HCT116 (cell line): ENCODE measurements around the gene CFAP97D1. TPM values are rescaled to one million over a fixed set of nuclear protein-coding genes. Genes with fewer than 3 reads are reported as not detected.

ENCODE experiments used
- ATAC-seq: fragments of 200-7000 bp; cut with Tn5 transposase; 2 replicates; pipeline ENCODE4 v1.9.1; 2020; ENCODE audit warnings: mild to moderate bottlenecking, moderate library complexity
- BruUV-seq: library from RNA; stranded (reverse); fragments of 400-500 nt; replicated peaks from 2 replicates; lab custom pipeline; 2021; lab: Mats Ljungman, UMichigan
- CTCF ChIA-PET: fragments of 300-600 bp; sonication (Branson Sonifier 250); formaldehyde crosslinking; loops from one replicate; lab custom pipeline; 2021; ENCODE audit warnings: antibody characterized with exemption; lab: Charles Lee
- POLR2A ChIA-PET: fragments of 300-600, 350-600 bp; sonication (Branson Sonifier 250); formaldehyde crosslinking; loops from one replicate; lab custom pipeline; 2021; ENCODE audit warnings: antibody characterized with exemption; lab: Charles Lee
- RAD21 ChIA-PET, 2 experiments: fragments of 300-600 bp; sonication (Branson Sonifier 250); formaldehyde crosslinking; loops; one replicate each; lab custom pipeline; 2023; ENCODE audit warnings: low total read pairs in 2 of 2; ENCODE audit not compliant: uncharacterized antibody in 2 of 2, unreplicated experiment in 2 of 2, low non-redundant PET in 1 of 2; lab: Charles Lee
- DNase-seq: peaks from one replicate; pipeline ENCODE4 v3.0.0-alpha.2; 2010; ENCODE audit warnings: low read depth, low spot score
- H2AFZ ChIP-seq: fragments of 200-600 bp; shearing (Covaris generic), sonication (generic); 2 replicates; pipeline ENCODE4 v1.6.1; 2017; ENCODE audit warnings: low read depth, mixed run types, mixed read lengths, antibody characterized with exemption, low read length; ENCODE audit not compliant: poor library complexity, severe bottlenecking
- H3K27ac ChIP-seq: 2 replicates; pipeline ENCODE4 v1.5.1; 2012; ENCODE audit warnings: low read depth, low read length
- H3K27me3 ChIP-seq: fragments of 200-600 bp; sonication (generic); 2 replicates; pipeline ENCODE4 v1.6.1; 2016; ENCODE audit warnings: mixed run types, low read length, mixed read lengths; ENCODE audit not compliant: insufficient read depth
- H3K36me3 ChIP-seq, 2 experiments: fragments of 200-500 bp in 1 of 2; fragments of 200-600 bp in 1 of 2; sonication (Bioruptor generic) in 1 of 2; sonication (generic) in 1 of 2; 2 replicates each; pipeline versions ENCODE4 v1.5.1 to v1.6.1; 2014 to 2016; ENCODE audit warnings: low read length in 2 of 2, inconsistent platforms in 1 of 2, mixed read lengths in 1 of 2, mixed run types in 1 of 2; ENCODE audit not compliant: insufficient read depth in 2 of 2, control insufficient read depth in 1 of 2
- H3K4me1 ChIP-seq, 2 experiments: fragments of 200-600 bp in 1 of 2; sonication (generic) in 1 of 2; 2 replicates each; pipeline versions ENCODE4 v1.5.1 to v1.6.1; 2012 to 2017; ENCODE audit warnings: low read length in 2 of 2, inconsistent platforms in 1 of 2, mild to moderate bottlenecking in 1 of 2, mixed read lengths in 1 of 2, mixed run types in 1 of 2, moderate library complexity in 1 of 2; ENCODE audit not compliant: insufficient read depth in 2 of 2, control insufficient read depth in 1 of 2
- H3K4me2 ChIP-seq: fragments of 200-600 bp; sonication (generic); 2 replicates; pipeline ENCODE4 v1.6.1; 2017; ENCODE audit warnings: mixed run types, low read length, mixed read lengths
- H3K4me3 ChIP-seq, 2 experiments: fragments of 200-600 bp in 1 of 2; sonication (generic) in 1 of 2; replicated peaks in 1 of 2; 2 replicates each; pipeline ENCODE4 v1.5.1; 2011 to 2016; ENCODE audit warnings: low read length in 2 of 2, control low read depth in 1 of 2, low read depth in 1 of 2, mild to moderate bottlenecking in 1 of 2, mixed read lengths in 1 of 2, mixed run types in 1 of 2
- H3K79me2 ChIP-seq: fragments of 200-600 bp; sonication (generic); 2 replicates; pipeline ENCODE4 v1.6.1; 2017; ENCODE audit warnings: mild to moderate bottlenecking, mixed run types, low read length, moderate library complexity, mixed read lengths; ENCODE audit not compliant: insufficient read depth
- H3K9ac ChIP-seq: fragments of 200-600 bp; sonication (generic); 2 replicates; pipeline ENCODE4 v1.6.1; 2016; ENCODE audit warnings: low read length, mixed read lengths
- H3K9me2 ChIP-seq: fragments of 200-600 bp; sonication (generic), shearing (Covaris generic); 2 replicates; pipeline ENCODE4 v1.6.1; 2017; ENCODE audit warnings: mixed run types, mild to moderate bottlenecking, moderate library complexity; ENCODE audit not compliant: insufficient read depth
- H3K9me3 ChIP-seq, 2 experiments: fragments of 200-500 bp in 1 of 2; fragments of 200-600 bp in 1 of 2; sonication (Bioruptor generic) in 1 of 2; sonication (generic) in 1 of 2; 2 replicates each; pipeline ENCODE4 v1.6.1; 2014 to 2017; ENCODE audit warnings: low read length in 2 of 2, mixed read lengths in 2 of 2, inconsistent platforms in 1 of 2, low read depth in 1 of 2, mild to moderate bottlenecking in 1 of 2, mixed run types in 1 of 2, moderate library complexity in 1 of 2; ENCODE audit not compliant: control insufficient read depth in 1 of 2, insufficient read depth in 1 of 2
- H4K20me1 ChIP-seq: fragments of 200-600 bp; sonication (generic), shearing (Covaris generic); 2 replicates; pipeline ENCODE4 v1.6.1; 2017; ENCODE audit warnings: mixed run types, mild to moderate bottlenecking, moderate library complexity; ENCODE audit not compliant: insufficient read depth
- ATF3 ChIP-seq: IDR thresholded peaks from 2 replicates; pipeline ENCODE4 v1.6.1; 2012
- CBX3 ChIP-seq: IDR thresholded peaks from 2 replicates; pipeline ENCODE4 v1.6.1; 2012; ENCODE audit warnings: low read depth
- CTCF ChIP-seq, 3 experiments: fragments of 200-600 bp in 1 of 3; sonication (generic) in 1 of 3; IDR thresholded peaks in 2 of 3; conservative IDR thresholded peaks in 1 of 3; 2 replicates each; pipeline ENCODE4 v1.5.1; 2012 to 2017; ENCODE audit warnings: low read depth in 2 of 3, low read length in 2 of 3, antibody characterized with exemption in 1 of 3, borderline replicate concordance in 1 of 3, control low read depth in 1 of 3, mild to moderate bottlenecking in 1 of 3, mixed read lengths in 1 of 3, mixed run types in 1 of 3, moderate library complexity in 1 of 3; ENCODE audit not compliant: insufficient read depth in 1 of 3
- ELF1 ChIP-seq: IDR thresholded peaks from 2 replicates; pipeline ENCODE4 v1.6.1; 2012; ENCODE audit warnings: low read depth, borderline replicate concordance
- EZH2phosphoT487 ChIP-seq: fragments of 200-600 bp; IDR thresholded peaks from 2 replicates; pipeline ENCODE4 v1.6.1; 2018; ENCODE audit warnings: antibody characterized with exemption, borderline replicate concordance
- FOSL1 ChIP-seq: IDR thresholded peaks from 2 replicates; pipeline ENCODE4 v1.6.1; 2012; ENCODE audit warnings: low read depth
- JUND ChIP-seq: IDR thresholded peaks from 2 replicates; pipeline ENCODE4 v1.6.1; 2012
- MAX ChIP-seq: IDR thresholded peaks from 2 replicates; pipeline ENCODE4 v1.6.1; 2012
- POLR2A ChIP-seq: IDR thresholded peaks from 2 replicates; pipeline ENCODE4 v1.7.0; 2011; ENCODE audit warnings: borderline replicate concordance; ENCODE audit not compliant: insufficient read depth, insufficient read length; ENCODE audit errors: extremely low read depth
- POLR2AphosphoS5 ChIP-seq: IDR thresholded peaks from 2 replicates; pipeline ENCODE4 v1.6.1; 2011; ENCODE audit warnings: mild to moderate bottlenecking, low read depth, low read length, moderate library complexity
- RAD21 ChIP-seq: IDR thresholded peaks from 2 replicates; pipeline ENCODE4 v1.6.1; 2012; ENCODE audit warnings: low read depth, mild to moderate bottlenecking
- REST ChIP-seq: IDR thresholded peaks from 2 replicates; pipeline ENCODE4 v1.6.1; 2012; ENCODE audit warnings: low read depth
- SIN3A ChIP-seq: IDR thresholded peaks from 2 replicates; pipeline ENCODE4 v1.6.1; 2012; ENCODE audit warnings: low read depth
- SP1 ChIP-seq: IDR thresholded peaks from 2 replicates; pipeline ENCODE4 v1.6.1; 2012; ENCODE audit warnings: low read depth
- TCF7L2 ChIP-seq: IDR thresholded peaks from 2 replicates; pipeline ENCODE4 v1.7.0; 2011; ENCODE audit warnings: borderline replicate concordance, inconsistent platforms; ENCODE audit not compliant: insufficient read depth, insufficient read length; ENCODE audit errors: extremely low read depth
- YY1 ChIP-seq: IDR thresholded peaks from 2 replicates; pipeline ENCODE4 v1.6.1; 2011; ENCODE audit warnings: low read length, low read depth, moderate library complexity, mild to moderate bottlenecking; ENCODE audit not compliant: insufficient replicate concordance; ENCODE audit errors: extremely low read depth
- ZBTB33 ChIP-seq: IDR thresholded peaks from 2 replicates; pipeline ENCODE4 v1.6.1; 2011; ENCODE audit warnings: mild to moderate bottlenecking, low read length, moderate library complexity; ENCODE audit not compliant: insufficient replicate concordance; ENCODE audit errors: extremely low read depth
- ZFX ChIP-seq: fragments of 450-650 bp; IDR thresholded peaks from 2 replicates; pipeline ENCODE4 v1.6.1; 2017
- intact Hi-C: fragments of 100-400 bp; cut with micrococcal nuclease; formaldehyde crosslinking; loops from 2 replicates; pipeline ENCODE4 v1.10.0; 2022
- total RNA-seq: library from RNA; stranded (reverse); gene quantifications from one replicate; pipeline ENCODE4 v1.2.1, GENCODE V29; 2021; ENCODE audit not compliant: unreplicated experiment

The CFAP97D1 gene
- total RNA-seq, 1 experiment from 2014 or later: 0.15 TPM

GRCh38 chr17:43778337-43779144 lies 1.7 kb upstream of the CFAP97D1 start, which contains the start of gene DUSP3:
Gene DUSP3, minus strand, starts transcription at chr17:43778977. Its CDS starts 53 bp downstream, at chr17:43778924.
- Histone ChIP-seq H3K4me1 (peaks cover 7 to 13% of the 10 kb centered on the region in 2 experiments; a peak in 3 of 4 replicates), H3K27me3 (no peaks in the 10 kb centered on the region), H3K9me3 (no peaks in the 10 kb centered on the region), H3K79me2 (peaks cover 30% of the 10 kb centered on the region), H3K27ac (peak within 1 kb of the TSS; percentile 87), H3K36me3 (peaks cover 5 to 17% of the 10 kb centered on the region in 2 experiments; a peak in 3 of 4 replicates), H2AFZ (peak within 1 kb of the TSS; percentile 71), H3K9ac (peak within 1 kb of the TSS; percentile 97), H3K9me2 (no peaks in the 10 kb centered on the region), H3K4me2 (peak within 1 kb of the TSS; percentile 84), H3K4me3 (peak within 1 kb of the TSS; percentile 78 to 81), H4K20me1 (no peaks in the 10 kb centered on the region)
- ATAC-seq (peak; percentile 90), DNase-seq (peak; percentile 81)
- CTCF ChIA-PET: interaction anchor here (1.6 to 2.4 kb wide), 2 partner anchors 12 to 68 kb away, joined by 6 to 12 read pairs; no protein-coding TSS in a partner anchor
- BruUV-seq: no TSS peak
- intact Hi-C loops: loop anchor here (2.0 kb wide), 1 partner anchor 54 kb away; the partner anchor contains the start of gene MPP3
- POLR2A ChIA-PET: interaction anchor here (1.5 kb wide), 1 partner anchor 78 kb away, joined by 3 read pairs; no protein-coding TSS in a partner anchor
- RAD21 ChIA-PET: no interaction called here
- TF ChIP-seq POLR2AphosphoS5 (peak; percentile 85), ZBTB33 (no peak), RAD21 (no peak), EZH2phosphoT487 (no peak), CBX3 (no peak), FOSL1 (no peak), ATF3 (no peak), CTCF (IDR thresholded peaks at IDR 0.05 in 2 of 3, conservative IDR thresholded peaks at IDR 0.05 in 1 of 3; ENCODE audit: borderline replicate concordance in 1 of 3, insufficient read depth in 1 of 3, low read depth in 2 of 3, low read length in 2 of 3) (no peak), SP1 (peak; percentile 65), POLR2A (peak; percentile 63), REST (no peak), MAX (no peak; the same call in 1 of the 2 replicates), YY1 (peak; percentile 74), SIN3A (peak; percentile 75), JUND (no peak), TCF7L2 (no peak), ZFX (peak; percentile 54; the same call in 1 of the 2 replicates), ELF1 (no peak)
